ENCODE measurements around the gene TMEM200A. TPM values are rescaled to one million over a fixed set of nuclear protein-coding genes. Genes with fewer than 3 reads are reported as not detected.

Gene TMEM200A
- polyA plus RNA-seq, 4 donors = 20.7 to 28.7 (median 25.0) TPM

GRCh38 chr6:130376936-130377335 lies 11.1 kb downstream of the TMEM200A start:
- DNase-seq (ENCODE audit: low read depth in 4 of 4, low spot score in 2 of 4) = no peak

GRCh38 chr6:130377371-130377770 lies 11.6 kb downstream of the TMEM200A start:
- DNase-seq (ENCODE audit: low read depth in 4 of 4, low spot score in 2 of 4) = no peak

- no peak for DNase-seq (ENCODE audit: low read depth in 4 of 4, low spot score in 2 of 4)
Measured at GRCh38 chr6:130377915-130378314, 12.1 kb downstream of the TMEM200A start.

DNA sequence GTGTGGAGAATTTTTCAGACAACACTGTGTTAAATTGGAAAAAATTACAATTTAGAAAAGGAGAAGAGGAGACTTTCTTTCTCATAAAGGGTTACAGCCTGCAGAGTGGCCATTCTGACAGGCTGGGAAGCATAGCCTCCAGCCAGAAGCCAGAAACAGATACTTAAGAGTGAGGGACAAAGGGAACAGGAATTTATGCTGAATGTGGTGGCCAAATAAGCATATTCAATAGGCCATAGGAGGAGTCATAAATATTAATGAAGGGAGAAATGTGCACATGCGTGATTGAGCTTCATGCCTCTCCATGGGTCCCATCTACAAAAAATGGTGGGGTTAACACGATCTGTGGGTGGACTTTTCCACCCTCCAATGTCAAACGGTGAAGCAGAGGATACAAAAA lies 13.4 kb downstream of the TMEM200A start:
- no peak for DNase-seq (ENCODE audit: low read depth in 4 of 4, low spot score in 2 of 4)

DNA sequence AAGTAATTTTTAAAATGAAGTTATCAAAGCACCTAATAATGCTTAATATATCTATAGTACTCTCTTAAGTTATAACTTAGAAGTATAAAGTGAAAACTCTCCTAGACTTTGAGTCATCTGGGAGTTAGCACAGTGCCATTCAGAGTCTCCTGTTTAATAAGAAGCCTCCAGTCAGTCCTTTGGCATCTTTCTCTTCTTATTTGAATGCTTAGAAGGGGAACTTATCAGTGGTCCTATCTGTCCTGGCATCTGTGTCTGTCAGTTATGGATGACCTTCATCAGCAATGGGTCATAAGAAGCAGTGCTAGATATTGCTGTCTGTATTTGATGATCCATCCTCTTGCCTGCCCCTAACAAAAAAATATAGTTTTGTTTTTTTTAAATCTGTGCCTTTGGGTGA lies 15.2 kb downstream of the TMEM200A start:
- no peak for DNase-seq (ENCODE audit: low read depth in 4 of 4, low spot score in 2 of 4)

DNA sequence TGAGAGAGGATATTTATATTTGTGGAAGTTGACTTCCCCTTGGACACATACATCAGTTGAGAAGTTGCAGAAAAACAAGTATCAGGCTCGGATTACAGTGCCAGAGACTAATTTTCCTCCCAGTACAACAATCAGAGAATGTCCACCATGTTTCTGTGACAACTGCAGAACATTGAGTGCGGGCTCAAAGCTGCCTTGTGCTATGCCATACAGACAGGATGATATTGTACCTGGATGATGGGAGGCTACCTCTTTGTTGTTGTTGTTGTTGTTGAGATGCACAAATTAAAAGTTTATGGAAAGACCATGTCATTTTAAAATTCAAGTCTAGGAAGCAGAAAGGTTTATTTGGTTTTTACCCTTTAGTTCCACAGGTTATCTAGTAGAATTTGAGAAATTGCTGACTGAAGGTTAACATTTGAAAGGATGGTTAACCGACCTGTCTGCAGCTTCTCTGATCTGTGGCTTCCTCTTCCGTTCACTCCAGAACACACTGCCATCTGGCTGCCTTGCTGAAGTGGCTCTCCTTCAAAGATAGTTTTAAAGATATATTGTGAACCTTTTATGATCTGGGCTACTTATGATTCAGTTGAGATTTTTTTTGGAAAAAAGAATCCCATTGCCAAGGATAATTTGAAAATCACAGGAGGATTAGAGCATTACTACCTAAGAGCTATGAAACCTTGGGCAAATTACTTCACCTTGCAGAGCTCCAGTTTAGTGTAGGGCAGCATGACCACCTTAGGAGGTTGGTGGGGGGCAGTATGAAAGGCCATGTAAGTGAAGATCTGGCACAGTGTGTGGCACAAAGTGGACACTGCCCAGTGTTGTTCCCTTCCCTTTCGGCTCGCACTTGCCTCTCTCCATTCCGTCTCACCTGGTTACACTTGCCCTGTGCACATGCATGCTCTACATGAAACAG lies 15.9 kb downstream of the TMEM200A start:
- DNase-seq (ENCODE audit: low read depth in 4 of 4, low spot score in 2 of 4) = no peak

DNA sequence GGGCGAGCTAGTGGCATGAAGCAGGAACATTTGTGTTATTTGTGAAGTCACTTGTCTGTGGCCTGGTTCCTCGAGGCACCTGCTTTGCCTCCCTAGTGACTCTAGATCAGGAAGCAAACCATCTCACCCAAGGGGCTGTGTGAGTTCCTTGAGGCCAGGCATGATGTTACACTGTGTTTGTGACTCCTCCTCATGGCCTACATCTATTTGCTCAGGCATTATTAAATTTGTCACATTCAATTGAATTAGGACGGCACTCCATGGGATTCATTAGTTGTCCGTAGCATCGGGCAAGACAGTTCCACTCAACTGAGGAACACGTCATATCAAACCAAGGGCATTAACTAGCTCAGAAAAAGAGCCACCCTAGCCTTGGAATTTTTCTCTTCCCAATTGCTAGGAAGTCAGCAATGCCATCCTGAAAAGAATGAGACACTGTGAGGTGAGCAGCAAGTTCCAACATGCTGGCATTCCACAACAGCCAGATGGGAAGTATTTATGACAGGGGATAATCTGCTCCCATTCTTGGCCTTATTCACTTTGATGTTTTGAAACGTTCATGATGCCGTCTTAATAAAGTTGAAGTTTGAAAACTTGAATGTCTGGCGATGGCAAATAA lies 17.2 kb downstream of the TMEM200A start:
- DNase-seq (ENCODE audit: low read depth in 4 of 4, low spot score in 2 of 4) = no peak

GRCh38 chr6:130385064-130385695 lies 19.4 kb downstream of the TMEM200A start:
- DNase-seq (ENCODE audit: low read depth in 4 of 4, low spot score in 2 of 4) = no peak

DNA sequence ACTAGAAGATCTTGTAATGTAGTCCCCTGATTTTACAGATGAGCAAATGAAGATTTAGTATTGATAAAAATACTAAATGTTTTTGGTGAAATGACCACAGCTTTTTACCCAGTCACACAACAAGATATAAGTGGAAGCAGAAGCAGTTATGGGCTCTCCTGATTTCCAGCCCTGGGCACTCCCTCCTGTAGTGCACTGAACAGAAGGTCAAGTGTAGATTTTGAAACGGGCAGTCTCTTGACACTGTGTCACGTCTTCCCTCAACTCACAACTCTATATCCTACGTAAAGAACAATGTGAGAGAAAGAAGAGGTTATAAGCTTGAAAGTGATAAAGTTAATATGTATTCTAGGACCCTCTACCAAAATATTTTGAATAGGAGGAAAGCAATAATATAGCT lies 23.3 kb downstream of the TMEM200A start:
- DNase-seq (ENCODE audit: low read depth in 4 of 4, low spot score in 2 of 4) = no peak

- DNase-seq (ENCODE audit: low read depth in 4 of 4, low spot score in 2 of 4) = no peak
Measured at GRCh38 chr6:130390890-130391289, 25.1 kb downstream of the TMEM200A start.

DNA sequence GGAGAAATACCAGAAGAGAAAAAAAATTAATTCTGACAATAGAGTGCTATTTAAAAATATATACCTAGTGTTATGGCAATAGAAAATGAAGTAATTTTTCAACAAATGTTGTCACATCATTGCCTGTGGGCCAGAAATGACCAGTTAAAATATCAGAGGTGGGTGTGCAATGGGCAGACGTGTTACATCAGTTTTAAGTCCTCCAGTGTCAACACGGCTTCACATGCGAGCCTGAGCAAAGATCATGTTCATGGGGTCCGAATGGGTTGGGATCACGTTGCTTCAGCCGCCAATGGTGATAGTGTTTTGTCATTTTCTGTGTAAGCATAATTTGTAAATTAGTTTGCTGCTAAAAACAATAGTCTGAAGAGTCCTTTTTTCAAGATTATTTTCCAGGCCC lies 27.5 kb downstream of the TMEM200A start:
- DNase-seq (ENCODE audit: low read depth in 4 of 4, low spot score in 2 of 4) = no peak

GRCh38 chr6:130394246-130394645 lies 28.4 kb downstream of the TMEM200A start:
- DNase-seq (ENCODE audit: low read depth in 4 of 4, low spot score in 2 of 4) = no peak

GRCh38 chr6:130395164-130395563 lies 29.3 kb downstream of the TMEM200A start:
- no peak for DNase-seq (ENCODE audit: low read depth in 4 of 4, low spot score in 2 of 4)

DNA sequence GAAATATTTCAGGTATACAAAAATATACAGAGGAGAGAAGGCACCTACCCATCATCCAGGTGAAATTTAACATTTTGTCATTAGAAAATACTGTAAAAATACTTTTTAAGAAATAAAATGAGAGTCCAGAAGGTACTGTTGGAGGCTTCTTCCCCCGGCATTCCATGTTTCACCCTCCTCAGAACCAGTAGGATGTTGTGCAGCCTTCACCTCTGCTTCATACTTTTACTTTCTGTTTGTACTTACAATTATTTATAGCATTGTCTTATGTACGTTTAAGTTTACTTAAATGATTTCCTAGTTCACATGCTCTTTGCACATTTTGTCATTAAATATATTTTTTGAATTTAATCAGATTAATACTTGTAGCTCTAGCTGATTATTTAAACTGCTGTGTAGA lies 30.9 kb downstream of the TMEM200A start:
- DNase-seq (ENCODE audit: low read depth in 4 of 4, low spot score in 2 of 4) = no peak

DNA sequence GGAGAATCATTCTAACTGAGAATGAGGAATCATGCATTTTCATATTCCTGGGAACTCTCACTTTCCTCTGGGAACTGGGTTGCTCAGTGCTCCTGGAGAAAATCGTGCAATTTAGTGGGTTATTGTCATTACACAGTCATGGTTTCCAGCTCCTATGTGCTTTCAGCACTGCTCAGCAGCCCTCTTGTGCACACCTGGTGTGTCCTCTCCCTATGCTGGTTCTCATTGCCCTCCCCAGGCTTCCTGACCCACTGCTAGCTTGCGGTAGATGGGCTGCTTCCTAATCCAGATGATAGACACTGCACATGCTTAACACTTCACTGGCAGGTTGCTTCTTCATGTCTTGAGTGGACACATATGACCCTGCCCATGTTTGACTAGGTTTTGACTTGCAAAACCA lies 39.7 kb downstream of the TMEM200A start:
- DNase-seq (ENCODE audit: low read depth in 4 of 4, low spot score in 2 of 4) = no peak

DNA sequence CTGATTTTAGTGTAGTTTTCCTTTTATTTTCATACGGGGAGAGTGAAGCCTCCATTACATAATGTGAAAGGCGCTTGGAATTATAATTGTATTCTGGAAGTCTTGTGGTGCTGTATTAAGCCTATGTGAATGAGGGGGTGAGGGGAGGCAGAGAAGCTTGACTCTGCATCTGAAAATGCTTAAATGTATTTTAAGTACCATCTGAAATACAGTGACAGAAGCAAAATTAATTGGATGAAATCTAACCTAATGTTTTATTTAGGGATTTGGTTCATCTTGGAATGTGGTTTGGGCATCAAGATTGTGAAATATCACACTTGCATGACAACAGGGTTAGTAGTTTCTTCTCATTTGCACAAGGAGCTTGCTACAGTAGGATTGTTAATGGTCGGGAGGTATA lies 41.2 kb downstream of the TMEM200A start:
- no peak for DNase-seq (ENCODE audit: low read depth in 4 of 4, low spot score in 2 of 4)

DNA sequence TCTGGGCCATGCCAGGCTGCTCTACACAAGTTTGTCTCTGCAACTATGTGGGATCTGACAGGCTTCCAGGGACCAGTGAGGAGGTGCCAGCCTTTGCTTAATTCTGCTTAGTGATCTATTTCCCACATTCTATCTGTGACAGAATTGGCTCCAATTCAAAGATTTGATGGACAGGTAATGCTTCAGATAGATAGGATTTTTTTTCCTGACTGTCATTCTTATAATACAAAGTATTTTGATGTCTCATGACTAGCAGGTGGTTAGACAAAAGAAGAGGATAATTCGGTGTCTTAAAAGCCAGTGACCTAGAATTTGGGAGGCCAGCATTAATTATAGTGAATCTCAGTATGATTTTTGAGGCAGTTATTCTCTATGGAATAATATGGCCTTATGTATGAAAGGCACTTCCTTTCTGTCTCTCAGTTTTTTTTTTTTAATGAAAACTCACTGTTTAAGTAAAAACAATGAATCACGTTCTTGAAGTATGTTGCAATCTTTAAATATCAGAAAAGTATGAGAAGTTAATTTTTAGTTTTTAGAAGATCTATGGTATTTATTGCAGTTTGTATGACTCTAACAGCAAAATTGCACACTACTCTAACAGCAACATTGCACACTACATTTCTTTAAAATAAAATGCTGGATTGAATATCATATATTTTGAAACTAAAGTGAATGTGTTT lies 43.7 kb downstream of the TMEM200A start:
- no peak for DNase-seq (ENCODE audit: low read depth in 4 of 4, low spot score in 2 of 4)

DNA sequence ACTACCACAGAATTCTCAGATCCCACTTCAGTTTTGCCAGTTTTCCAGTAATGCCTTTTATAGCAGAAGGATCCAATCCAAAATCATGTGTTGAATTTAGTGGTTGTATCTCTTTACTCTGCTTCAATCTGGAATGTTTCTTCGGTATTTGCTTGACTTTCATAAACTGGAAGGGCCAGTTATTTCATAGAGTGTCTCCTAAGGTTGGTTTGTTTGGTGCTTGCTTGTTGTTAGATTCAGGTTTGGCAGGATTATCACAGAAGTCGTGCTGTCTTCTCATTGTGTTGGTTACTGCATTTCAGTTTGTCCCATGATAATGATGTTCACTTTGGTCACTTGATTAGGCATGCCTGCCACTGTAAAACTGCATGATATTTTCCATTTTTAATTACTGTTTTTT lies 45.7 kb downstream of the TMEM200A start:
- no peak for DNase-seq (ENCODE audit: low read depth in 4 of 4, low spot score in 2 of 4)

- DNase-seq (ENCODE audit: low read depth in 4 of 4, low spot score in 2 of 4) = no peak
Measured at GRCh38 chr6:130412556-130413290, 46.9 kb downstream of the TMEM200A start.

DNA sequence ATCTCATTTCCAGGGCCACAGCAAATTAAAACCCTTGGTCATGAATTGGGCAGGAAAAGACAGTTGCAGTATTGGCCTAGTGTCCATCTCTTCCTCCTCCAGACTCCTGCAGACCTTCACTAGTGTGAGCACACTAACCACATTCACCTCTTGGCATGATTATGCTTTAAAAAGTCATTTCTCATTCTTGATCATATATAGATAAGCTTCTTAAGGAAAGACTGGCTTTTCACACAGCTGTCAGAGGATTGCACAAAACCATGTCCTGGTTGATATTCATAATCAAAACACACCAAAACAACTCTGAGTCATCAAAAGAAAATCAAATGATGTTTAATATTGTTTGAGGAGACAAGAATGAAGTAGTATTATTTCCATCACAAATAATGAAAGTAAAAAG lies 52.1 kb downstream of the TMEM200A start:
- no peak for DNase-seq (ENCODE audit: low read depth in 4 of 4, low spot score in 2 of 4)

Measured in left renal cortex interstitium (tissue), 4 donors.